Measurements from ENCODE around the gene SMDT1.
"Not testable (repeated sequence)": the region's sequence is repeated elsewhere in the genome, so short reads cannot be mapped to it uniquely, and the experiment has no call there.

The SMDT1 gene

DNA sequence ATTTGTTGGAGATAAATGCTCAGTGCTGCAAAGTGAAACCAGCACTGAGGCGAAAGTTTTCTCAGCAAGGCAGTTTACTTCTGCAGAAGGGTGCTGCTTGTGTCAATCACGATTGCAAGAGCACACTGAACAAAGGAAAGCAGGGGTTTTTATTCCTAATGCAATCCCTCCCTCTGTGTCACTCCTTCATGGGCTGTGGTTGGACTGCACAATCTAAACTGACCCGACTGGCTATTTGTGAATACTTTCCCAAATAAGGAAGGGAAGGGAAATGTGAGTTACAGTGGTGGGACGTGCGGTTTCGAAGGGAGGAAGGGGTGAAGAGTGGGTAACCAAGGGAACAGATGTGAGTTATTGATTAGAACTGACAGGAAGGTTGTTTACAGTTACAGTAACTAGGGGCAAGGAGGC lies 35.9 kb downstream of the SMDT1 start:
- DNase-seq: not testable (repeated sequence)

DNA sequence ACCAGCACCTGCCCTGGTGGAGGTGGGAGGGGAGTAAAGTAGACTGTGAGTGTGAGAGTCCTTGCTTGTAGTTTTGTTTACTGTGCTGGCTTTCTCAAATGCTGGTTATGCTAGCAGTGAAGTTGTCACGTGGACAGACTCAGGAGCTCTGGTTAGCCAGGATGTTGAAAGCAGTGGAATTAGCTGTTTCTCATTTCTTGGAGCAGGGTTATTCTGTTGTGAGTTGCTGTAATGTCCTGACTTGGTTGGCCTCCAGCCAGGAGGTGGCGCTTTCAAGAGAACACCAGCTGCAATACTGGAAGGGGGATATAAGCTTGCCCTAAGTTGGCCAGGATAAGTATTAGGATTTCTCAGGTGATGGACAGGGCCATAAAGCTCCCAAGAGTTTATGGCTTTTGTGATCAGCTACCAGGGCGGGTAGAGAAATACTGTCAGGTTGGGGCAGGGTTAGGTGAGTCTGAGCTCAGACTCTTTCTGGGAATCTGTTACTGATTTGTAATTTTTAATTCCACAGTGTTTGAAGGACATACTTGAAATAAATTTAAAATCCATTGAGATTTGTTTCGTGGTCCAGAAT lies 37.4 kb downstream of the SMDT1 start:
- DNase-seq: no peak

DNA sequence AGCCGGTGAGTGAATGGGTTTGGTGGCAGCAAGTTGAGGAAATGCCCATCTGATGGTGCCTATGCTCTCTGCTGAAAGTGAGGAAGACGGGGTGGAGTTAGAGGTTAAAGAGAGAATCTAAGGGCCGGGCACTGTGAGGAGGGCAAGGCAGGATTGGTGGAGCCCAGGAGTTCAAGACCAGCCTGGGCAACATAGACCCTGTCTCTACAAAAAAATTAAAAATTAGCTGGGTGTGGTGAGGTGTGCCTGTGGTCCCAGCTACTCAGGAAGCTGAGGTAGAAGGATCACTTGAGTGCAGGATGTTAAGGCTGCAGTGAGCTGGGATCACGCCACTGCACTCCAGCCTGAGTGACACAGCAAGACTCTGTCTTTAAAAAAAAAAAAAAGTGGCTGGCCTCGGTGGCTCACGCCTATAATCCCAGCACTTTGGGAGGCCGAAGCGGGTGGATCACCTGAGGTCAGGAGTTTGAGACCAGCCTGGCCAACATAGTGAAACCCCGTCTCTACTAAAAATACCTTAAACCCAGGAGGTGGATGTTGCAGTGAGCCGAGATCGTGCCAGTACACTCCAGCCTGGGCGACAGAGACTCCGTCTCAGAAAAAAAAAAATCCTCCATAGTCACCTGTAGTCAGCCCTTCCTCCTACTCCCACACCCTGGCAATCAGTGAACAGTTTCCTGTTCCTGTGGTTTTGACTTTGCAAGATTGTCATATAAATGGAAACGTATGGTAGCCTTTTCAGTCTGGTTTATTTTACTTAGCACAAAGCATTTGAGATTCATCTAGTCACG lies 40.9 kb downstream of the SMDT1 start:
- DNase-seq: not testable (repeated sequence)

DNA sequence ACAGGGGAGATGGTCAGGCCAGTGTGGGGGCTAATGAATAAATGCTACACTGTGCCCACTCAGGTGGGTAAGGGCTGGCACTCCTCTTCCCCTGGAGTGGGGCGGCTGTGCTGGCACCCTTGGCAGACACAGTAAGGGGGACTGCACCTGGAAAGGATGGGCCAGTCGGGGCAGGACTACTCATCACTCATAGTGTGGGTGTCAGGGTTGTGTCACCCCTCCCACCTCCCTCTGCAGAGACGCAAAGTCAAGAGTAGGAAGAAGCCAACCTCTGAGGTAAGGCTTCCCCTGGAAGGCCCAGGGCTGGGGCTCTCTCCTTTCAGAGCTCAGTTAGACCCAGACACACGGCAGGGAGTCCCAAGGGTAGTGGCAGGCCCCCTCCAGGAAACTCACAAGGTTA lies 44.0 kb downstream of the SMDT1 start:
- not testable (repeated sequence) for DNase-seq

DNA sequence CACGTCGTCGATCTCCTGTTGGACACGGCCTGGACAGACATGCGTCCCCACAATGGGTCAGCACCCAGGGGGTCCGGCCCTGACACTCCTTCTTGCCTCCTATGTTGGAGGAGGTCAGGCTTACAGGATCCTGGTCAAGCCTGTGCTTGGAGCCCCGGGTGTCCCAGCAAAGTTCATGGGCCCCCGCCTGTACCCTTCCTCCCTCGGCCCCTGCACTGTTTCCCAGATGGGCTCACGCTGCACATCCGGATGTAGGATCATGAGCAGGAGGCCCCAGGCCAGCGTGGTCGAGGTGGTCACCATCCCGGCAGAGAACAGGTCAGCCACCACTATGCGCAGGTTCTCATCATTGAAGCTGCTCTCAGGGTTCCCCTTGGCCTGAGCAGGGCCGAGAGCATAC lies 48.1 kb downstream of the SMDT1 start:
- DNase-seq: no peak

DNA sequence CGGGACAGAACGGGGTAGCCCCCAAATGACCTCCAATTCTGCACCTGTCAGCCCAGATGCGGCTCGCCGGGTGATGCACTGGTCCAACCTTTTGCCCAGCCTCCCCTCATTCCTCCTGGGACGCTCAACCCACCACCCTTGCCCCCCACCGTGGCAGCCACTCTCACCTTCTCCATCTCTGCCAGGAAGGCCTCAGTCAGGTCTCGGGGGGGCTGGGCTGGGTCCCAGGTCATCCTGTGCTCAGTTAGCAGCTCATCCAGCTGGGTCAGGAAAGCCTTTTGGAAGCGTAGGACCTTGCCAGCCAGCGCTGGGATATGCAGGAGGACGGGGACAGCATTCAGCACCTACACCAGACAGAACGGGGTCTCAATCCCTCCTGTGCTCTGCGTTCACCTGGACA lies 48.5 kb downstream of the SMDT1 start:
- not testable (repeated sequence) for DNase-seq

DNA sequence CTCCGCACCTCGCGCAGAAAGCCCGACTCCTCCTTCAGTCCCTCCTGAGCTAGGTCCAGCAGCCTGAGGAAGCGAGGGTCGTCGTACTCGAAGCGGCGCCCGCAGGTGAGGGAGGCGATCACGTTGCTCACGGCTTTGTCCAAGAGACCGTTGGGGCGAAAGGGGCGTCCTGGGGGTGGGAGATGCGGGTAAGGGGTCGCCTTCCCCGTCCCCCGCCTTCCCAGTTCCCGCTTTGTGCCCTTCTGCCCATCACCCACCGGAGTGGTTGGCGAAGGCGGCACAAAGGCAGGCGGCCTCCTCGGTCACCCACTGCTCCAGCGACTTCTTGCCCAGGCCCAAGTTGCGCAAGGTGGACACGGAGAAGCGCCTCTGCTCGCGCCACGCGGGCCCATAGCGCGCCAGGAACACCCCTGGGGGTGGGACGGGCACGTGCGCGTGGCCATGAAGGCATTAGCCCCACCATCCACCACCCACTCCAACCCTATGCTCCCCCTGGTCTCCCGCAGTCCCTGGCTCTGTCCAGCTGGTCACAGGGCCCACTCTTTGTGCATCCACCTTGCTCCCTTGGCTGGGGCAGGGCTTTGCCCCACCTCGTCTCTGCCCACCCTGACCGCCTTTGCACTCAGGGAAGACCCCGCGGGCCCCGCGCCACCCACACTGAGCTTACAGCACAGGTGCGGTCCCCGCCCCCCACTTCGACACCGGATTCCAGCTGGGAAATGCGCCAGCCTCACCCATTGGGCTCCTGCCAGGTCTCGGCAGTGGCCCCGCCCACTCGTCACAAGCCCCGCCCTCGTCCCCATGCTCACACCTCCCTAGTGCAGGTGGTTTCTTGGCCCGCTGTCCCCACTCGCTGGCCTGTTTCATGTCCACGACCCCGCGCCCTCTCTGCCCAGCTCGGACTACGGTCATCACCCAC lies 49.5 kb downstream of the SMDT1 start:
- DNase-seq: not testable (repeated sequence)

DNA sequence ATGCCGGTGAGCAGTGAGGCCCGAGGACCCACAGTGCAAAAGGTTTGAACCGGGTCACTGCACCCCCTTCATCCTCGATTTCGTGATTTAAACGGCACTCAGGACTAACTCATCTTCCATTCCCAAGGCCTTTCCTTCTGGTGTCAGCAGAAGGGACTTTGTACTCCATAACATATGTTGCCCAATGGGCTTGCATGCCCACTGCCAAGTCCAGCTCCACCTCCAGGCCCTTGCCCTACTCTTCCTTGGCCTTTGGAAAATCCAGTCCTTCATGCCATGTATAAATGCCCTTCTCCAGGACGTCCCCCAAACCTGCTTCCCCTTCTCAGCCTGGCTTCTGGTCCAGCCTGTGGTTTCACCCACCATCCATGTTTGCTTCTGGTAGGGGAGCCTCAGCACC lies 50.7 kb downstream of the SMDT1 start:
- DNase-seq: not testable (repeated sequence)

DNA sequence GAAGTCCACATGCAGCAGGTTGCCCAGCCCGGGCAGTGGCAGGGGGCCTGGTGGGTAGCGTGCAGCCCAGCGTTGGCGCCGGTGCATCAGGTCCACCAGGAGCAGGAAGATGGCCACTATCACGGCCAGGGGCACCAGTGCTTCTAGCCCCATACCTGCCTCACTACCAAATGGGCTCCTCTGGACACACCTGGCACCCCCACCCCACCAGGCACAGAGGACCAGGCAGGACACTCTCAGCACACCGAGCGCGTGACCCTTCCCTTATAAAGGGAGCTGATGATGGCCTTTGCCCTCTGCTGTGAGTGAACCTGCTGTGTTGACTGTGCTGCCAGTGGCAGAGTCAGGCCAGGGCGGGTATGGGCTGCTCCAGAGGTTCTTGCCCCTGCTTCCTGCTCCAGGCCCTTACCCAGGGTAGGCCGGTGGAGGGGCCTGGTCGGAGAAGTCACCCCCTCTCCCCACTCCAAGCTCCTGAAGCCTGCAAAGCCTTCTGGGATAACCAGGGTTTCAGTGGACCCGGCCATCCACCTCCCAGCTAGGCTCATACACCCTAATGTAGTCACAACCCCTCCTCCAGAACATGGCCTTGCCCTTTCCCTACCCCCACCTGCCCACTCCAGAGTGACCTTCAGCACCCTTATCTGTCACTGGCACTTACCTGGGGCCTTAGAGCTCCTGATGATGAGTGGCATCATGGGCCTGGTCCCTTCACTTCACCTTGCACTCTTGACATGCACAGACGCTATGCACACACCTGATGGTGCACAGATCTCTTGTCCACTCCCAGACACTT lies 51.3 kb downstream of the SMDT1 start, which contains the start of gene CYP2D6:
Gene CYP2D6 (minus strand): TSS at position 172 of the 793 bp plus-strand sequence. CDS start 19 bp downstream, at position 153.
- not testable (repeated sequence) for DNase-seq

DNA sequence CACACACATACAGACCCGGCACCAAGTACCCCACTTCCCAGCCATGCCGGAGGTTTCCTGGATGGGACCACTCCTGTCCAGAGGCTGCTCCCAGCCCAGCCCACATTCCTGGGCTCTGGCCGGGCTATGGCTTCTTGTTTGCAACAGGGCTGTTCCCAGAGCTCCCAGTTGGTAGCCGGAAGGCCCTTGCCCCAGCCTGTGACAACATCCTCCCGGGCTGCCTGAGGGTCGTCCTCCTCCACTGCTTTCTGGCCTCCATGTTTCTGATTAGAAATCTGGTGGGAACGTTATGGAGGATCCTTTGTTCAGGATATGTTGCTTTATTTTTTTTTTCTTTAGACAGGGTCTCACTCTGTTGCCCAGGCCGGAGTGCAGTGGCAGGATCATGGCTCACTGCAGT lies 52.1 kb downstream of the SMDT1 start:
- no peak for DNase-seq

DNA sequence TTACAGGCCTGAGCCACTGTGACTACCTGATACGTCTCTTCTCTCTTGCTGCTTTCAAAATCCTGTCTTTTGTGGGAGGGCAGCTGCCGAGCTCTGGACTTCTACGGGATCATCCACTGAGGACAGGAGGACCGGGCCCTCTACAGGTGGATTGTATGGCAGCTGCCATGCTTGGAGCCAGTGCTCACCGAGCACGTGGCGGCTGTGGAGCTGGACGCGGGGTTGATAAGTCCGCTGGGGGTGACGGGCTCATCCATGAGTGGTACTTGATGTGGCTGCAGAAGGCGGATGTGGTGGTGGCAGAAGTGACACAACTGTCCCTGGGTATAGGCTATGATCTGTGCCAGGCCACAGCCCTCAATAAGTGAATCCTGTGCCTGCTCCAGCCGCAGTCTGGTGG lies 53.0 kb downstream of the SMDT1 start:
- DNase-seq: no peak
